ENCODE data around the gene AUTS2. TPM values are rescaled to one million over a fixed set of nuclear protein-coding genes. Genes with fewer than 3 reads are reported as not detected.

The AUTS2 gene
- polyA plus RNA-seq, 1 experiment, result 0.54 TPM

DNA sequence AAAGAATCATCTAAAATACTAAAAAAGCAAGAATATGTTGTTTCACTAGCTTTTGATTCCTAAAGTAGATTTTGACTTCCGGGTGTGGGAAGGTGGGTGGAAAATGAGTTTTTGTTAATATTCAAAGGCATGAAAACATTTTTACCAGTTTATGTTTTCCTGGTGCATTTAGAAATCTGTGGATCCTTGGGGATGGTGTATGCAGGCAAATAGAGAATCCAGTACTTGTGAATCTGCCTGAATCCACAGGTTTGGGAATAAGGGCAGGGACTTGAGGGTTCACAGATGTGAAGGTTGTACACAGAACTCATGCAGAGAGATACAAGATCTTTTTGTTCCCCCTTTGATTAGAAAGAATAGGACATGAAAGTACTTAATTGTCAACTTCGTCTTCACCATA is 22.4 kb downstream of the AUTS2 start:
- CTCF ChIA-PET, result no interaction called here
- Histone ChIP-seq H3K36me3 (ENCODE audit: control insufficient read depth, insufficient read depth, low read length) (no peaks in the 10 kb centered on the region), H3K27me3 (ENCODE audit: control insufficient read depth, insufficient read depth, low read length) (no peaks in the 10 kb centered on the region), H3K4me3 (ENCODE audit: low read depth, low read length) (no peak overlapping the region)
- POLR2A ChIA-PET, result no interaction called here
- DNase-seq (ENCODE audit: low read depth), result no peak
- TF ChIP-seq, protein P1, sequence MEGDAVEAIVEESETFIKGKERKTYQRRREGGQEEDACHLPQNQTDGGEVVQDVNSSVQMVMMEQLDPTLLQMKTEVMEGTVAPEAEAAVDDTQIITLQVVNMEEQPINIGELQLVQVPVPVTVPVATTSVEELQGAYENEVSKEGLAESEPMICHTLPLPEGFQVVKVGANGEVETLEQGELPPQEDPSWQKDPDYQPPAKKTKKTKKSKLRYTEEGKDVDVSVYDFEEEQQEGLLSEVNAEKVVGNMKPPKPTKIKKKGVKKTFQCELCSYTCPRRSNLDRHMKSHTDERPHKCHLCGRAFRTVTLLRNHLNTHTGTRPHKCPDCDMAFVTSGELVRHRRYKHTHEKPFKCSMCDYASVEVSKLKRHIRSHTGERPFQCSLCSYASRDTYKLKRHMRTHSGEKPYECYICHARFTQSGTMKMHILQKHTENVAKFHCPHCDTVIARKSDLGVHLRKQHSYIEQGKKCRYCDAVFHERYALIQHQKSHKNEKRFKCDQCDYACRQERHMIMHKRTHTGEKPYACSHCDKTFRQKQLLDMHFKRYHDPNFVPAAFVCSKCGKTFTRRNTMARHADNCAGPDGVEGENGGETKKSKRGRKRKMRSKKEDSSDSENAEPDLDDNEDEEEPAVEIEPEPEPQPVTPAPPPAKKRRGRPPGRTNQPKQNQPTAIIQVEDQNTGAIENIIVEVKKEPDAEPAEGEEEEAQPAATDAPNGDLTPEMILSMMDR (IDR thresholded peaks at IDR 0.05; ENCODE audit: insufficient read depth, low read depth, low read length), result no peak

DNA sequence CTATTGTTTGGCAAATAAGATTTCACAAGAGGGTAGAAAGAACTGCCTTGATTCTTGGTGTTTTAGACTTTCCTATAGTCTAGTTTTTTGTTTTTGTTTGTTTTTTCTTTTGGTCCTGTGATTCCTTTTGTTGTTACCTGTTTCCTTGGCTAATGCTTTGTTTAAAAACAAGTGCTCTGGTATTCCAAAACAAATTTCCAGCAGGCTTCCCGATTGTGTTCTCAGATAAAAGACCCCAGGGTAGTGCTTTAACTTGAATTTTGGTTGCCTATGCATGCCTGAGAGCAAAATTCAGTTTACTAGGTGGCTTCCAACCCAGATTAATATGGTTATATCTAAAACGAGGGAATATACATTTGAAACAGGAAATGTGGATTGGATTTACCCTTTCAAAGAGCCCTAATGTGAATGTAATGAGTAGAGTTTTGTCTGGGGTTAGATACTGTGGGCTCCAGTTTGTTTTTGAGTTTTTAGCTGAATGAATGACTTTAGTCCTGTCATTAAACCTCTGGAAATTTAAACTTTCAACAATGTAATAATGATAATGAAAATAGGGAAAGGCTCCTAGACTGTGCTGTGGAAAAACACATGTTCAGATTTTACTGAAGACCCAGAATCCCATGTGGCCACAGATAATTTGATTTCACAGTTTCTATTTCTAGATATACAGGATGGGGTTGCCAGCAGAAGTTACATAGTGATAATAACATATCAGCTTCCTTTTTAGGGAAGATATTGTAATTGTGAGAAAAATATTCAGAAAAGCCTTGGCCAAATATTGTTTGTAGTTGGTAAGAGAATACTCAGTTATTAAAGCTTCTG is 23.9 kb downstream of the AUTS2 start:
- CTCF ChIA-PET, result no interaction called here
- no peaks in the 10 kb centered on the region for H3K27me3 ChIP-seq (ENCODE audit: control insufficient read depth, insufficient read depth, low read length)
- no peak for DNase-seq (ENCODE audit: low read depth)
- H3K4me3 ChIP-seq (ENCODE audit: low read depth, low read length), result no peak overlapping the region
- POLR2A ChIA-PET, result no interaction called here
- no peaks in the 10 kb centered on the region for H3K36me3 ChIP-seq (ENCODE audit: control insufficient read depth, insufficient read depth, low read length)
- TF ChIP-seq, protein P1 (IDR thresholded peaks at IDR 0.05; ENCODE audit: insufficient read depth, low read depth, low read length), result no peak

DNA sequence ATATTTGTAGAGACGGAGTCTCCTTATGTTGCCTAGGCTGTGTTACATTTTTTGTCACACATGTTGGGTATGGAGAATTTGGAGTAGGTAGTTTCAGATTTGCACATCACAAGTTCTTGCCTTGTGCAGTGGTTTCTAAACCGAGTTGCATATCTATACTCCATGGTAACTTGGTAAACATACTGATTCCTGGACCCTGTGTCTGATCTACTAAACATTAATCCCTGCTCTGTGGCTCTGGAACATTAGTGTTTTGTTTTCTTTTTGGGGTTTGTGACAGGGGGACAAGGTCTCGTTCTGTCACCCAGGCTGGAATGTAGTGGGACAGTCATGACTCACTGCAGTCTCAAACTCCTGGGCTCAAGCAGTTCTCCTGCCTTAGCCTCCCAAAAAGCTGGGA is 24.7 kb downstream of the AUTS2 start:
- ChIA-PET POLR2A (no interaction called here), CTCF (no interaction called here)
- Histone ChIP-seq H3K27me3 (ENCODE audit: control insufficient read depth, insufficient read depth, low read length) (no peaks in the 10 kb centered on the region), H3K4me3 (ENCODE audit: low read depth, low read length) (no peak overlapping the region), H3K36me3 (ENCODE audit: control insufficient read depth, insufficient read depth, low read length) (no peaks in the 10 kb centered on the region)
- TF ChIP-seq, protein P1 (IDR thresholded peaks at IDR 0.05; ENCODE audit: insufficient read depth, low read depth, low read length), result no peak
- no peak for DNase-seq (ENCODE audit: low read depth)

DNA sequence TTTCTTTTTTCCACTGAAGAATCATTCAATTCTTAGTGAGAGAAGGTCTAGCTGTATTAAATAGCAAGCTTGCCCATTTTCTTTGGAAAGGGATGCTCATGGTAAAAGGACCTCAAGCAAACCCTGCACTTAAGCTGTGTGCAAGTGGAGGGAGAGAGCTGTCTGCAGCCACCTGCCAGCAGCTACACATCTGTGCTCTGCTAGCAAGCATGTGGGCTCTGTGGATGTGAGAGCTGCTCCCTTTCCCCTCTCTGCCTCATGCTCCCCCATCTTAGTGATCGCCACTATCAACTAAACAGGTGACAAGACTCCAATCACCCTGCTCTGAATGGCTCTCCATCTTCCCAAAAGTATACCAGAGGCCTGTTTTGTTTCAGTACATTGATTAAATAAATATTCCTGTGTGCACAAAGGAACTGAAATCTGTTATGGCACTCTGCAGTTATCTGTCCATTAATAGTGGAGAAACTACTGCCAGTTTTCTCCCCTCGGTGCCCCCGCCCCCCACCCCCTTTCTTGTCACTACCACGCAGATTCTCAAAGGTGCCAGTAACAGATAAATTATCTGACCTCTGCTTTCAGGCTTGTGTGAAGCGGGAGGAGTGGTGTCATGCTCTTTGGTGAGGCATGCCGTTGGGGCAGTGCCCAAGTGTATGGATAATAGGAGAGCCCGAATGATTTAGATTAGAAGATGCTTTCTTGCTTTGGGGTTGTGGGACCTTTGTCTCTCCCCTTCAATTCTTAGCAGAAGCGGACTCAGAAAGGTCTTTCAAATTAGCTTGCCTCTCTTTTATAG is 26.4 kb downstream of the AUTS2 start:
- CTCF ChIA-PET, result no interaction called here
- Histone ChIP-seq H3K4me3 (ENCODE audit: low read depth, low read length) (no peak overlapping the region), H3K36me3 (ENCODE audit: control insufficient read depth, insufficient read depth, low read length) (no peaks in the 10 kb centered on the region), H3K27me3 (ENCODE audit: control insufficient read depth, insufficient read depth, low read length) (no peaks in the 10 kb centered on the region)
- no peak for DNase-seq (ENCODE audit: low read depth)
- POLR2A ChIA-PET, result no interaction called here
- TF ChIP-seq, protein P1 (IDR thresholded peaks at IDR 0.05; ENCODE audit: insufficient read depth, low read depth, low read length), result no peak

DNA sequence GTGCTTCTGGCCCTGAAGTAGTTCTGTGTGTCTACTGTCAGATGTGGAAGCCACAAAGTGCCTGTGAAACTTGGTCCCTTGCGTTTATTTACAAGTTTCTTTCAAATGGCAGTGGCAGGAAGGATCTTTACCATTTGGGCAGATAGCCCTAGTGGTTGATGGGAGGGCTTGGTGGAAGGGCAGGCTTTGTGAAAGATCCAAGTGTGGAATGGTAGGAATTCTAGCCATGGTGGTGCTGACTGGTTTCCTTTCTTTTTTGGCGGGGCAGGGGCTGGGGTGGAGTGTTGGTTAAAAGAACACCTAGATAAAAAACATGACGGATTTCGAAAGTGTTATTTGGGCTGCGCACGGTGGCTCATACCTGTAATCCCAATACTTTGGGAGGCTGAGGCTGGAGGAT is 27.0 kb downstream of the AUTS2 start:
- CTCF ChIA-PET, result no interaction called here
- H3K4me3 ChIP-seq (ENCODE audit: low read depth, low read length), result no peak overlapping the region
- H3K36me3 ChIP-seq (ENCODE audit: control insufficient read depth, insufficient read depth, low read length), result no peaks in the 10 kb centered on the region
- no peaks in the 10 kb centered on the region for H3K27me3 ChIP-seq (ENCODE audit: control insufficient read depth, insufficient read depth, low read length)
- TF ChIP-seq, protein P1 (IDR thresholded peaks at IDR 0.05; ENCODE audit: insufficient read depth, low read depth, low read length), result no peak
- POLR2A ChIA-PET, result no interaction called here
- DNase-seq (ENCODE audit: low read depth), result no peak

All from BJ (cell line).